Panc1 (cell line): Measurements from ENCODE around the gene SLC34A3. TPM values are rescaled to one million over a fixed set of nuclear protein-coding genes. Genes with fewer than 3 reads are reported as not detected.

ENCODE experiments used
- ATAC-seq: fragments of 200-7000 bp; cut with Tn5 transposase; 2 replicates; pipeline ENCODE4 v1.9.1; 2020; ENCODE audit warnings: mild to moderate bottlenecking, moderate library complexity
- BruUV-seq: library from RNA; stranded (reverse); fragments of 400-500 nt; replicated peaks from 2 replicates; lab custom pipeline; 2021; lab: Mats Ljungman, UMichigan
- CTCF ChIA-PET: fragments of 300-600 bp; sonication (Branson Sonifier 250); formaldehyde crosslinking; loops from one replicate; lab custom pipeline; 2022; ENCODE audit warnings: antibody characterized with exemption; lab: Charles Lee
- POLR2A ChIA-PET: fragments of 300-600 bp; sonication (Branson Sonifier 250); formaldehyde crosslinking; loops from one replicate; lab custom pipeline; 2022; ENCODE audit warnings: antibody characterized with exemption; lab: Charles Lee
- DNase-seq: peaks from one replicate; pipeline ENCODE4 v3.0.0-alpha.2; 2010; ENCODE audit warnings: low read depth, low spot score
- H3K27ac ChIP-seq: 2 replicates; pipeline ENCODE4 v1.5.1; 2011; ENCODE audit warnings: mild to moderate bottlenecking, low read length, inconsistent platforms
- H3K27me3 ChIP-seq: fragments of 200-500 bp; sonication (Bioruptor generic); 2 replicates; pipeline ENCODE4 v1.6.0; 2014; ENCODE audit warnings: low read length, inconsistent platforms; ENCODE audit not compliant: control insufficient read depth, insufficient read depth
- H3K36me3 ChIP-seq: fragments of 200-500 bp; sonication (Bioruptor generic); 2 replicates; pipeline ENCODE4 v1.5.1; 2014; ENCODE audit warnings: inconsistent platforms, mild to moderate bottlenecking, low read length, moderate library complexity; ENCODE audit not compliant: control insufficient read depth, insufficient read depth
- H3K4me1 ChIP-seq: 2 replicates; pipeline ENCODE4 v1.5.1; 2011; ENCODE audit warnings: inconsistent platforms, mild to moderate bottlenecking, low read length, moderate library complexity; ENCODE audit not compliant: control insufficient read depth, insufficient read depth
- H3K4me3 ChIP-seq, 2 experiments: 2 replicates each; pipeline ENCODE4 v1.5.1; 2011 to 2012; ENCODE audit warnings: low read depth in 2 of 2, low read length in 2 of 2, mild to moderate bottlenecking in 2 of 2, inconsistent platforms in 1 of 2, moderate library complexity in 1 of 2
- H3K9me3 ChIP-seq: fragments of 200-500 bp; sonication (Bioruptor generic); 2 replicates; pipeline ENCODE4 v1.5.1; 2014; ENCODE audit warnings: low read depth, mild to moderate bottlenecking, inconsistent platforms, low read length, moderate library complexity; ENCODE audit not compliant: control insufficient read depth, insufficient read depth
- POLR2AphosphoS5 ChIP-seq: IDR thresholded peaks from 2 replicates; pipeline ENCODE4 v1.6.1; 2012; ENCODE audit warnings: mild to moderate bottlenecking, low read depth, low read length, moderate library complexity
- REST ChIP-seq, 2 experiments: IDR thresholded peaks; 2 replicates each; pipeline ENCODE4 v1.6.1; 2011 to 2012; ENCODE audit warnings: low read depth in 2 of 2, control low read depth in 1 of 2, low read length in 1 of 2, mild to moderate bottlenecking in 1 of 2, moderate library complexity in 1 of 2; ENCODE audit not compliant: insufficient read depth in 1 of 2
- SIN3A ChIP-seq: IDR thresholded peaks from 2 replicates; pipeline ENCODE4 v1.6.1; 2012; ENCODE audit warnings: low read depth, mild to moderate bottlenecking, low read length, moderate library complexity, borderline replicate concordance; ENCODE audit not compliant: insufficient read depth
- TCF7L2 ChIP-seq: IDR thresholded peaks from 2 replicates; pipeline ENCODE4 v1.6.1; 2011; ENCODE audit warnings: mild to moderate bottlenecking, low read depth, low read length, inconsistent platforms
- in situ Hi-C: cut with HindIII; loops from 2 replicates; pipeline ENCODE4 v1.10.0; 2016; ENCODE audit warnings: low sequenced_read_pairs, low pct_unique_long_range_greater_than_20kb
- intact Hi-C: fragments of 100-400 bp; cut with micrococcal nuclease; formaldehyde crosslinking; loops from one replicate; pipeline ENCODE4 v1.10.0; 2022; ENCODE audit not compliant: unreplicated experiment
- total RNA-seq: library from RNA; stranded (reverse); gene quantifications from one replicate; pipeline ENCODE4 v1.2.1, GENCODE V29; 2021; ENCODE audit not compliant: unreplicated experiment
- TF ChIP-seq, protein P1 (sequence below): fragments of 450-650 bp; IDR thresholded peaks from 2 replicates; pipeline ENCODE4 v1.5.1; 2017; ENCODE audit warnings: mild to moderate bottlenecking

The SLC34A3 gene
- total RNA-seq, 1 experiment from 2014 or later: not detected

DNA sequence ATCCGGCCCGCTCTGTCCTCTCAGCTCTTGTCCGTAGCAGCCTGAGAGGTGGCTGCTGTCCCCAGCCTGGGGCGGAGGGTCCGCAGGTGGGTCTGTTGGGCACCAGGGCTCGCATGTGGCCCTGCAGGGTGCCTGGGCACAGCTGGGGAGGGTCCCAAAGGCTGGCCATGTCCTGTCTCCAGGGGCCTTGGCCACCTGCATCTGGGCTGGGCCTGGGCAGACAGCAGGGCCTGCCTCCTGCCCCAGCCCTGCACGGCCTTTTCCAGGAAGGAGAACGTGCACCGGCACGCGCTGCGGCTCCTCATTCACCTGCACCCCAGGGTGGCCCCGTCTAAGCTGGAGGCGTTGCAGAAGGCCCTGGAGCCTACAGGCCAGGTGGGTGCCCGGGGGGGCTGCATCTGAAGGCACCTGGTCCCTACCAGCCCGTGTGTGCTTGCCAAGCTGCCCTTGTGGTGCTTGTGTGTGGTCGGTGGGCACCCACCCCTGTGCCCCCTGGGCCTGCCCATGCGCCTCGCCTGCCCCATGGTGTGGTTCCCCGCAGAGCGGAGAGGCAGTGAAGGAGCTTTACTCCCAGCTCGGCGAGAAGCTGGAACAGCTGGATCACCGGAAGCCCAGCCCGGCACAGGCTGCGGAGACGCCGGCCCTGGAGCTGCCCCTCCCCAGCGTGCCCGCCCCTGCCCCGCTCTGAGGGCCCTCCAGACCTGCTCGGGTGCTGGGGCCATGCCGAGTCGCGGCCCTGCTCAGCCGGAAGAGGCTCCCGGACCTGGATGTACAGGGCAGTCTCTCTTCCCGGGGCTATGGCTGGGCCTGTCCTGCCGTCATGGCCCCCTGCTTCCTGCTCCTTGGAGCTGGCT is 41.8 kb downstream of the SLC34A3 start:
- H3K36me3 ChIP-seq: no peaks in the 10 kb centered on the region; the same call in 1 of the 2 replicates
- no TSS peak for BruUV-seq
- ATAC-seq: no peak
- no peak overlapping the region for H3K27ac ChIP-seq
- no peaks in the 10 kb centered on the region for H3K9me3 ChIP-seq
- TF ChIP-seq POLR2AphosphoS5 (no peak), REST (IDR thresholded peaks at IDR 0.05; ENCODE audit: insufficient read depth in 1 of 2, low read depth in 2 of 2, low read length in 1 of 2) (no peak), TCF7L2 (no peak), SIN3A (no peak)
- TF ChIP-seq, protein P1, sequence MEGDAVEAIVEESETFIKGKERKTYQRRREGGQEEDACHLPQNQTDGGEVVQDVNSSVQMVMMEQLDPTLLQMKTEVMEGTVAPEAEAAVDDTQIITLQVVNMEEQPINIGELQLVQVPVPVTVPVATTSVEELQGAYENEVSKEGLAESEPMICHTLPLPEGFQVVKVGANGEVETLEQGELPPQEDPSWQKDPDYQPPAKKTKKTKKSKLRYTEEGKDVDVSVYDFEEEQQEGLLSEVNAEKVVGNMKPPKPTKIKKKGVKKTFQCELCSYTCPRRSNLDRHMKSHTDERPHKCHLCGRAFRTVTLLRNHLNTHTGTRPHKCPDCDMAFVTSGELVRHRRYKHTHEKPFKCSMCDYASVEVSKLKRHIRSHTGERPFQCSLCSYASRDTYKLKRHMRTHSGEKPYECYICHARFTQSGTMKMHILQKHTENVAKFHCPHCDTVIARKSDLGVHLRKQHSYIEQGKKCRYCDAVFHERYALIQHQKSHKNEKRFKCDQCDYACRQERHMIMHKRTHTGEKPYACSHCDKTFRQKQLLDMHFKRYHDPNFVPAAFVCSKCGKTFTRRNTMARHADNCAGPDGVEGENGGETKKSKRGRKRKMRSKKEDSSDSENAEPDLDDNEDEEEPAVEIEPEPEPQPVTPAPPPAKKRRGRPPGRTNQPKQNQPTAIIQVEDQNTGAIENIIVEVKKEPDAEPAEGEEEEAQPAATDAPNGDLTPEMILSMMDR: no peak
- no peaks in the 10 kb centered on the region for H3K27me3 ChIP-seq
- intact Hi-C loops (no loop called here), in situ Hi-C loops (no loop called here)
- POLR2A ChIA-PET: no interaction called here
- DNase-seq: no peak
- H3K4me3 ChIP-seq: no peak overlapping the region
- peaks cover 13% of the 10 kb centered on the region for H3K4me1 ChIP-seq
- CTCF ChIA-PET: no interaction called here

DNA sequence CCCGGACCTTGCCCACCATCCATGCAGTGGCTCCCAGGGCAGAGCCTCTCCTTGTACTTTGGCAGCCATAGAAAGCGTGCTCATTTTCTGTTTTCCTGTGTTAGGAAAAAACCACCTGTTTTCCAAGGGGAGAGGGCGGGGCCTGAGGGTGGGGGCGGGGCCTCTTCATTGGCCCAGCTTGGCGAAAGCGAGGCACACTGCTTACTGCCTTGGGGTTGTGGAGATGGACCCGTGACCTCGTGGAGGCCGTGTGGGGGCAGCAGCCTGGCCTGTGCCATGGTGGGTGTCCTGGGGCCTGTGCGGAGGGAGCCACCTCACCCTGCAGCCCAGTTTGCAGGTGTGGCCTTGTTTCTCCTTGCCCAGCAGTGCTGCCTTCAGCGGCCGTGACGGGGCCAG is 42.4 kb downstream of the SLC34A3 start:
- DNase-seq (no peak), ATAC-seq (no peak)
- in situ Hi-C loops: no loop called here
- Histone ChIP-seq H3K4me1 (peaks cover 13% of the 10 kb centered on the region), H3K4me3 (no peak overlapping the region), H3K9me3 (no peaks in the 10 kb centered on the region), H3K36me3 (peaks cover 3% of the 10 kb centered on the region; the same call in 1 of the 2 replicates), H3K27ac (no peak overlapping the region), H3K27me3 (no peaks in the 10 kb centered on the region)
- intact Hi-C loops: no loop called here
- TF ChIP-seq SIN3A: no peak
- BruUV-seq: no TSS peak
- POLR2A ChIA-PET: no interaction called here
- CTCF ChIA-PET: no interaction called here
